SU-DHL-6 (cell line): Measurements from ENCODE around the gene LRRN3.

Source experiments
- H2AFZ ChIP-seq: fragments of 200-600 bp; sonication (generic); 2 replicates; pipeline ENCODE4 v1.6.1; 2014; ENCODE audit warnings: low read depth, mild to moderate bottlenecking, moderate library complexity, mixed read lengths, antibody characterized with exemption, low read length; ENCODE audit not compliant: severe bottlenecking
- H3F3A ChIP-seq: fragments of 200-600 bp; shearing (Covaris generic); 2 replicates; pipeline ENCODE4 v1.6.0; 2016; ENCODE audit warnings: antibody characterized with exemption, mild to moderate bottlenecking; ENCODE audit not compliant: insufficient read depth
- H3K27ac ChIP-seq: fragments of 200-600 bp; sonication (generic); 2 replicates; pipeline ENCODE4 v1.5.1; 2016; ENCODE audit warnings: low read depth, mild to moderate bottlenecking, low read length, moderate library complexity, mixed read lengths
- H3K27me3 ChIP-seq: fragments of 200-600 bp; sonication (generic), shearing (Covaris generic); 2 replicates; pipeline ENCODE4 v1.6.0; 2014; ENCODE audit warnings: mild to moderate bottlenecking, low read length
- H3K36me3 ChIP-seq: fragments of 200-600 bp; sonication (generic); 2 replicates; pipeline ENCODE4 v1.6.1; 2014; ENCODE audit warnings: mild to moderate bottlenecking, low read length, mixed read lengths
- H3K4me2 ChIP-seq: fragments of 300-600, 200-600 bp; shearing (Covaris generic), sonication (generic); 2 replicates; pipeline ENCODE4 v1.6.0; 2014; ENCODE audit warnings: low read length, low read depth, mild to moderate bottlenecking; ENCODE audit not compliant: poor library complexity, severe bottlenecking
- H3K4me3 ChIP-seq: fragments of 200-600 bp; sonication (generic); 2 replicates; pipeline ENCODE4 v1.5.1; 2014; ENCODE audit warnings: antibody characterized with exemption, low read length, mild to moderate bottlenecking, mixed read lengths; ENCODE audit not compliant: insufficient read depth, poor library complexity, severe bottlenecking
- H3K79me2 ChIP-seq: fragments of 200-600 bp; sonication (generic); 2 replicates; pipeline ENCODE4 v1.6.1; 2014; ENCODE audit warnings: mild to moderate bottlenecking, low read length, moderate library complexity; ENCODE audit not compliant: insufficient read depth
- H3K9ac ChIP-seq: fragments of 200-600 bp; sonication (generic); 2 replicates; pipeline ENCODE4 v1.7.0; 2014; ENCODE audit warnings: mild to moderate bottlenecking, low read length
- H3K9me2 ChIP-seq: fragments of 200-600 bp; sonication (generic); replicated peaks from 2 replicates; pipeline ENCODE4 v1.6.1; 2014; ENCODE audit warnings: low read length; ENCODE audit not compliant: insufficient read depth
- H3K9me3 ChIP-seq: fragments of 200-600 bp; sonication (generic); 2 replicates; pipeline ENCODE4 v1.6.1; 2014; ENCODE audit warnings: low read length, mixed read lengths; ENCODE audit not compliant: insufficient read depth
- H4K20me1 ChIP-seq: fragments of 200-600 bp; sonication (generic); 2 replicates; pipeline ENCODE4 v1.6.1; 2014; ENCODE audit warnings: low read depth, mild to moderate bottlenecking, antibody characterized with exemption, low read length, moderate library complexity, mixed read lengths
- CTCF ChIP-seq: fragments of 200-600 bp; sonication (generic); IDR thresholded peaks from one replicate; pipeline ENCODE4 v1.5.1; 2017; ENCODE audit warnings: antibody characterized with exemption, mild to moderate bottlenecking, low read length, moderate library complexity; ENCODE audit not compliant: insufficient read depth, poor library complexity, severe bottlenecking
- EZH2phosphoT487 ChIP-seq: fragments of 200-600 bp; sonication (generic), shearing (Covaris generic); conservative IDR thresholded peaks from 2 replicates; pipeline ENCODE4 v1.6.1; 2018; ENCODE audit warnings: mild to moderate bottlenecking, antibody characterized with exemption, low read length, moderate library complexity, mixed read lengths

The LRRN3 gene

GRCh38 chr7:111043561-111043960, 47.4 kb upstream of the LRRN3 start:
- H2AFZ ChIP-seq: no peak overlapping the region
- no peaks in the 10 kb centered on the region for H3K79me2 ChIP-seq
- H3K9ac ChIP-seq: no peak overlapping the region
- no peaks in the 10 kb centered on the region for H3F3A ChIP-seq
- H3K27ac ChIP-seq: no peak overlapping the region
- H3K9me2 ChIP-seq: no peaks in the 10 kb centered on the region
- no peaks in the 10 kb centered on the region for H3K27me3 ChIP-seq
- no peaks in the 10 kb centered on the region for H3K9me3 ChIP-seq
- no peak for TF ChIP-seq CTCF
- TF ChIP-seq EZH2phosphoT487: no peak
- H4K20me1 ChIP-seq: no peaks in the 10 kb centered on the region
- H3K4me2 ChIP-seq: no peak overlapping the region
- H3K36me3 ChIP-seq: no peaks in the 10 kb centered on the region
- no peak overlapping the region for H3K4me3 ChIP-seq

- H4K20me1 ChIP-seq: no peaks in the 10 kb centered on the region
- no peak overlapping the region for H2AFZ ChIP-seq
- no peaks in the 10 kb centered on the region for H3K27me3 ChIP-seq
- TF ChIP-seq CTCF (no peak), EZH2phosphoT487 (no peak)
- no peak overlapping the region for H3K27ac ChIP-seq
- H3K4me3 ChIP-seq: no peak overlapping the region
- no peaks in the 10 kb centered on the region for H3K9me2 ChIP-seq
- no peak overlapping the region for H3K9ac ChIP-seq
- no peaks in the 10 kb centered on the region for H3K36me3 ChIP-seq
- H3K4me2 ChIP-seq: no peak overlapping the region
- no peaks in the 10 kb centered on the region for H3F3A ChIP-seq
- H3K9me3 ChIP-seq: no peaks in the 10 kb centered on the region
- no peaks in the 10 kb centered on the region for H3K79me2 ChIP-seq
These were observed 45.5 kb upstream of the LRRN3 start for GRCh38 chr7:111045449-111045848.

GRCh38 chr7:111047595-111047994, 43.3 kb upstream of the LRRN3 start:
- TF ChIP-seq CTCF: no peak
- no peak for TF ChIP-seq EZH2phosphoT487
- Histone ChIP-seq H4K20me1 (no peaks in the 10 kb centered on the region), H3K79me2 (no peaks in the 10 kb centered on the region), H3K9me3 (no peaks in the 10 kb centered on the region), H2AFZ (no peak overlapping the region), H3K4me2 (no peak overlapping the region), H3K9ac (no peak overlapping the region), H3K36me3 (no peaks in the 10 kb centered on the region), H3K9me2 (no peaks in the 10 kb centered on the region), H3F3A (no peaks in the 10 kb centered on the region), H3K27me3 (no peaks in the 10 kb centered on the region), H3K27ac (no peak overlapping the region), H3K4me3 (no peak overlapping the region)
